Epithelial cell of prostate (primary cell): Measurements from ENCODE around the gene UBE2H.
A peak's percentile ranks its signal among the peaks of the same experiment; 100 is the strongest.
"Not testable (repeated sequence)": the region's sequence is repeated elsewhere in the genome, so short reads cannot be mapped to it uniquely, and the experiment has no call there.

Source experiments
- DNase-seq: peaks from one replicate; pipeline ENCODE4 v3.0.0-alpha.2; 2011; ENCODE audit warnings: low read depth, low spot score
- H3K27ac ChIP-seq: fragments of 450-650 bp; 2 replicates; pipeline ENCODE4 v1.5.1; 2017; ENCODE audit warnings: mild to moderate bottlenecking

The UBE2H gene

DNA sequence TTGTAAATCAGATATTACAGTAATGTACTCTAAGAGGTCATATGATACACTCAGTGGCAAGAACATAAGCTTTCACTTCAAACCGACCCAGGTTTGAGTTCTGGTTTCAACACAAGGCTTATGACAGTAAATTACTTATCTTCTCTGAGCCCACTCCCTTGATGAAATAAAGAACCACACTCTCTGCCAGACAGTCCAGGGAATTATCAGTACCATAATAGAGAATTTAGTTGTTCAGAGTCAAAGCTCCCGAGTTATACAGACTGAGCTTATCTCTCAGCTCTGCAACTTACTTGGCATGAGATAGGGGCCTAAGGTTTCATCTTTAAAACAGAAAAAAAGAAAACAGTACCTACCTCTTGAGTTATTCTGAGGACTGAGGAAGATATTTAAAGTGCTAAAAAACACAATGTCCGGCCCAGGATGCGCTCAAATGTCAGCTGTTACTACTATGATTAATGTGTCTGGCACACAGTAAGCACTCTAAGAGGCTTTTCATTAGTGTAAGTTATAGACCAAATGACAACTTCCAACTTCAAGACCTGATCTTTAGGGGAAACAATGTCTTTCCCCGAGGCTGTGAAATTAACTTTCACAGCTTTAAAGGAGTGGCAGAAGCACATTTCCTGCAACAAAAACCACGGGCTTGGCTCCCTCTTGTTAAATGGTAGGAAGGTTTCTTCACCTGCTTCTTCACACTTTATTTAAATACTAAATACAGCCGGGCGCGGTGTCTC is 38.1 kb downstream of the UBE2H start:
- DNase-seq = no peak

DNA sequence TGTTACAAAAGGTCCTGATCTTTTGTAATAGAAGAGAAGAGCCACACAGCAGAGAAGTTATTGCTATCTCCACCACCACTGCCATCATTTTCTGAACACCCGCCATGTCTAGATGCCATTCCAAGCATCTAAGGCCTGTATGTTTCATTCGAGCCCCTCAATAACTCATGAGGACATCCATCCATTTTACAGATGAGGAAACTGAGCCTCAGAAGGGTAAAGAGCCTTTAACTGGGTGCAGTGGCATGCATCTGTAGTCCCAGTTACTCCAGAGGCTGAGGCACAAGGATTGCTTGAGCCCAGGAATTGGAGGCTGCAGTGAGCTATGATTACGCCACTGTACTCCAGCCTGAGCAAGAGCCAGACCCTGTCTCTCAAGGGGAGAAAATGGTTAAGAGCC is 39.3 kb downstream of the UBE2H start:
- no peak for DNase-seq
- H3K27ac ChIP-seq = no peak overlapping the region

More for the DNA sequence above, 38.1 kb downstream of the UBE2H start:
- H3K27ac ChIP-seq = no peak overlapping the region

GRCh38 chr7:129911790-129912189 is 41.0 kb downstream of the UBE2H start:
- no peak for DNase-seq
- no peak overlapping the region for H3K27ac ChIP-seq

GRCh38 chr7:129909669-129910068 is 43.1 kb downstream of the UBE2H start:
- no peak overlapping the region for H3K27ac ChIP-seq
- no peak for DNase-seq

- no peak overlapping the region for H3K27ac ChIP-seq
- DNase-seq = no peak
Observed at GRCh38 chr7:129908181-129908580, 44.6 kb downstream of the UBE2H start.

GRCh38 chr7:129907122-129907736 is 45.5 kb downstream of the UBE2H start:
- no peak for DNase-seq
- H3K27ac ChIP-seq = no peak overlapping the region

- no peak overlapping the region for H3K27ac ChIP-seq
- no peak for DNase-seq
Observed at GRCh38 chr7:129906700-129907099, 46.1 kb downstream of the UBE2H start.

- DNase-seq = no peak
- H3K27ac ChIP-seq = no peak overlapping the region
Observed at GRCh38 chr7:129903935-129904334, 48.8 kb downstream of the UBE2H start.

- H3K27ac ChIP-seq = no peak overlapping the region
Observed at GRCh38 chr7:129902788-129903422, 49.9 kb downstream of the UBE2H start.

GRCh38 chr7:129898502-129899160 is 54.1 kb downstream of the UBE2H start:
- no peak for DNase-seq
- H3K27ac ChIP-seq = no peak overlapping the region

More at GRCh38 chr7:129902788-129903422, 49.9 kb downstream of the UBE2H start:
- DNase-seq = no peak

GRCh38 chr7:129898007-129898406 is 54.8 kb downstream of the UBE2H start:
- no peak overlapping the region for H3K27ac ChIP-seq
- no peak for DNase-seq

GRCh38 chr7:129896568-129897382 is 56.0 kb downstream of the UBE2H start:
- no peak for DNase-seq
- H3K27ac ChIP-seq = peak overlapping the region; percentile 49

- not testable (repeated sequence) for H3K27ac ChIP-seq, DNase-seq
Observed at GRCh38 chr7:129894184-129894583, 58.6 kb downstream of the UBE2H start.

DNA sequence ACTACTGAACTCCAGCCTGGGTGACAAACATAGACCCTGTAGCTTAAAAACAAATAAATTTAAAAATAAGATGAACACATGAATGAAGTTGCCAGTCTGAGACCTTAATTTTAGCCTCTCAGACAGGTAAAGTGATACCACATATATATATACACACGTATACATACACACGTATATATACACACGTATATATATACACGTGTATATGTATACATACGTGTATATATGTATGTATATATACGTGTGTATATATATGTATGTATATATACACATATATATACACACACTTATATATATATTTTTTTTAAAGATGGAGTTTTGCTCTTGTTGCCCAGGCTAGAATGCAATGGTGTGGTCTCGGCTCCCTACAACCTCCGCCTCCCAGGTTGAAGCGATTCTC is 62.7 kb downstream of the UBE2H start:
- H3K27ac ChIP-seq = no peak overlapping the region
- DNase-seq = no peak

GRCh38 chr7:129889133-129889844 is 63.5 kb downstream of the UBE2H start:
- no peak for DNase-seq
- H3K27ac ChIP-seq = no peak overlapping the region

- H3K27ac ChIP-seq = no peak overlapping the region
- no peak for DNase-seq
Observed at GRCh38 chr7:129887865-129888264, 64.9 kb downstream of the UBE2H start.

- no peak for DNase-seq
- no peak overlapping the region for H3K27ac ChIP-seq
Observed at GRCh38 chr7:129886818-129887186, 66.0 kb downstream of the UBE2H start.

DNA sequence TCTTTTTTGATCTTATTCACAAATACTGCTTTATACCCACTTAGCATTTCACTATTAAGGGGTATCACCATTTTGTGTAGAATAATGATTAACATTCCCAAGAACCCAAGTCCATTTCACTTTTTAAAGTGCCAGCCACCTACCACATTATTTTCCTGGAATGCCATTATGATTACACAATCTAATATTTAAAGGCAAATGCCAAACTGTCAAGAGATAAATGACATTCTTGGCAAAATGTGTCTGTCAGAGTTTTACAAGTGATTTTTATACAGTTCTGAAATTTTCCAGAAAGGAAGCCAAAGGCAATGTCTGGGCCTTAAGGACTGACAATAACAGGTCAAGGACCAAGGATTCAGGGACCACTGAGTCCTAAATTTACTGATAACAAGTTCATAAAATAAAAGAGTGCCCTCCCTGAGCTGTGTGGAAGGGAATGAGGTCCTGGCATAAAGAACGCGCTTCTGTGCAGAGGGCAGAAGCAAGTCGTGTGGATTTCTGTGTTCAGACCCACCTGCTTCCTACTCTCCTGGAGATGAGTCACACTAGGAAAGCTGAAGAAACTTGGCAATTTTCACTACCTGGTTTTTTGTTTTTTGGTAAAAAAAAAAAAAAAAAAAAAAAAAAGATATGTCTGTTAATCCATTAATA is 66.5 kb downstream of the UBE2H start:
- H3K27ac ChIP-seq = no peak overlapping the region
- no peak for DNase-seq

DNA sequence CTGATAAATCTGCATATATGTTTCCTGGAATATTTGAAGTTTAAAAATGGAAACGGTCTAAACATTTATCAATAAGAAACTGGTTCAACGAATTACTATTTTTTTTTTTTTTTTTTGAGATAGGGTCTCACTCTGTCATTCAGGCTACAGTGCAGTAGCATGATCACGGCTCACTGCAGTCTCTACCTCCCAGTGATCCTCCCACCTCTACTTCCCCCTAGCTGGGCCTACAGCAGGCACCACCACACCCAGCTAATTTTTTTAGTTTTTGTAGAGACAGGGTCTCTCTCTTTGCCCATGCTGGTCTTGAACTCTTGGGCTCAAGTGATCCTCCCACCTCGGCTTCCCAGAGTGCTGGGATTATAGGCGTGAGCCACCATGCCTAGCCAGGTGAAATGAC is 68.3 kb downstream of the UBE2H start:
- no peak for DNase-seq
- no peak overlapping the region for H3K27ac ChIP-seq
